ENCODE measurements around the gene ABHD2.
"Not testable (repeated sequence)": the region's sequence is repeated elsewhere in the genome, so short reads cannot be mapped to it uniquely, and the experiment has no call there.

The ABHD2 gene

GRCh38 chr15:89078851-89079810 is 9.1 kb upstream of the ABHD2 start:
- Histone ChIP-seq H3K27me3 (ENCODE audit: control insufficient read depth, insufficient read depth, low read length) (no peaks in the 10 kb centered on the region), H3K36me3 (ENCODE audit: control insufficient read depth, insufficient read depth, low read length) (no peaks in the 10 kb centered on the region), H3K4me3 (ENCODE audit: low read depth, low read length) (no peak overlapping the region), H3K79me2 (no peaks in the 10 kb centered on the region), H3K9me3 (ENCODE audit: control insufficient read depth, low read length) (no peaks in the 10 kb centered on the region), H3K4me2 (ENCODE audit: low read length) (no peak overlapping the region), H3K4me1 (no peaks in the 10 kb centered on the region), H2AFZ (no peak overlapping the region), H3K27ac (no peak overlapping the region), H3K9ac (no peak overlapping the region)
- TF ChIP-seq CTCF (IDR thresholded peaks at IDR 0.05), result no peak

- Histone ChIP-seq H3K4me2 (ENCODE audit: low read length) (no peak overlapping the region), H3K27ac (no peak overlapping the region), H3K79me2 (no peaks in the 10 kb centered on the region), H3K36me3 (ENCODE audit: control insufficient read depth, insufficient read depth, low read length) (no peaks in the 10 kb centered on the region), H3K9ac (no peak overlapping the region), H3K4me1 (no peaks in the 10 kb centered on the region), H3K4me3 (ENCODE audit: low read depth, low read length) (no peak overlapping the region), H3K27me3 (ENCODE audit: control insufficient read depth, insufficient read depth, low read length) (no peaks in the 10 kb centered on the region), H2AFZ (no peak overlapping the region), H3K9me3 (ENCODE audit: control insufficient read depth, low read length) (no peaks in the 10 kb centered on the region)
- TF ChIP-seq CTCF (IDR thresholded peaks at IDR 0.05), result no peak
Observed at GRCh38 chr15:89081878-89082277, 6.4 kb upstream of the ABHD2 start.

GRCh38 chr15:89083246-89083645 is 5.0 kb upstream of the ABHD2 start:
- Histone ChIP-seq H3K4me1 (no peaks in the 10 kb centered on the region), H3K4me3 (ENCODE audit: low read depth, low read length) (no peak overlapping the region), H3K9me3 (ENCODE audit: control insufficient read depth, low read length) (no peaks in the 10 kb centered on the region), H3K79me2 (no peaks in the 10 kb centered on the region), H2AFZ (no peak overlapping the region), H3K36me3 (ENCODE audit: control insufficient read depth, insufficient read depth, low read length) (no peaks in the 10 kb centered on the region), H3K9ac (no peak overlapping the region), H3K27me3 (ENCODE audit: control insufficient read depth, insufficient read depth, low read length) (no peaks in the 10 kb centered on the region), H3K4me2 (ENCODE audit: low read length) (no peak overlapping the region), H3K27ac (no peak overlapping the region)
- TF ChIP-seq CTCF (IDR thresholded peaks at IDR 0.05), result no peak

- Histone ChIP-seq H3K9me3 (ENCODE audit: control insufficient read depth, low read length) (no peaks in the 10 kb centered on the region), H2AFZ (peak overlapping the region; percentile 42), H3K27ac (no peak overlapping the region), H3K4me3 (ENCODE audit: low read depth, low read length) (no peak overlapping the region), H3K27me3 (ENCODE audit: control insufficient read depth, insufficient read depth, low read length) (no peaks in the 10 kb centered on the region), H3K4me2 (ENCODE audit: low read length) (no peak overlapping the region), H3K36me3 (ENCODE audit: control insufficient read depth, insufficient read depth, low read length) (no peaks in the 10 kb centered on the region), H3K79me2 (peaks cover 2% of the 10 kb centered on the region), H3K9ac (no peak overlapping the region), H3K4me1 (no peaks in the 10 kb centered on the region)
- no peak for TF ChIP-seq CTCF (IDR thresholded peaks at IDR 0.05)
Observed at GRCh38 chr15:89085289-89085926, 2.8 kb upstream of the ABHD2 start.

- not testable (repeated sequence) for H3K4me2 ChIP-seq (ENCODE audit: low read length); H3K4me3 ChIP-seq (ENCODE audit: low read depth, low read length); H2AFZ ChIP-seq; H3K9me3 ChIP-seq (ENCODE audit: control insufficient read depth, low read length); H3K9ac ChIP-seq; H3K36me3 ChIP-seq (ENCODE audit: control insufficient read depth, insufficient read depth, low read length); H3K79me2 ChIP-seq; H3K4me1 ChIP-seq; H3K27me3 ChIP-seq (ENCODE audit: control insufficient read depth, insufficient read depth, low read length); H3K27ac ChIP-seq
Observed at GRCh38 chr15:89085933-89086332, 2.3 kb upstream of the ABHD2 start.

- H2AFZ ChIP-seq; H3K4me1 ChIP-seq; H3K9ac ChIP-seq; H3K4me3 ChIP-seq (ENCODE audit: low read depth, low read length); H3K4me2 ChIP-seq (ENCODE audit: low read length); H3K27me3 ChIP-seq (ENCODE audit: control insufficient read depth, insufficient read depth, low read length); H3K36me3 ChIP-seq (ENCODE audit: control insufficient read depth, insufficient read depth, low read length); H3K79me2 ChIP-seq; H3K27ac ChIP-seq; H3K9me3 ChIP-seq (ENCODE audit: control insufficient read depth, low read length): not testable (repeated sequence)
Observed at GRCh38 chr15:89086390-89086789, 1.9 kb upstream of the ABHD2 start.

Measured in parathyroid adenoma (tissue), 2 donors.